ENCODE measurements around the gene L3MBTL1.

The L3MBTL1 gene

DNA sequence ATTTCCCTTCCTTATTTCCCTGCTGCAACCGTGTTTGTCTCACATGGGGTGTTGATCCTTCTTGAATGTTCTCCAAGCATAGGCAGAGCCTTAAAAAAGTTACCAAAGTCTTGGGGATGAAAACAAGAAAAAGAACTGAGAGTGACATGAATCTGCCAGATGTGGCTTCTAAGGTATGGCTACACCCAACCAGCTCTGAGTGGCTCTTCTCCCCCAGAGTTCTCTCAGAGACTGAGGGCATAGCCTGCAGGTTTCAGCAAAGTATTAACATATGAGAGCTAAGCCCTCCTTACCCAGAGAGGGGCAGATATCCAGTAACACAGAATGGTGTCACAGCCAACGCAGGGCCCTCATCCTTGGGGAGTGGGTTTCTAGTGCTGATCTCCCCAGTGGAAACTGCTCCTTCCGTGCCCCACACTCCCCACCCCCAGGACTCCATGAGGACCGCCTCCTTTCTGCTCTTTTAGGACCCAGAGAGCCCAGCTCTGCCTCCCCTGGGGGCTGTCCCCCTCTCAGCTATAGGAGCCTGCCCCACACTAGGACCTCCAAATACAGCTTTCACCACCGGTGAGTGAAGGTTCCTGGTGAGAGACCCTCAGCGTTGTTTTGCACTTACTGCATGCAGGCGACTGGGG is 28.0 kb downstream of the L3MBTL1 start:
- DNase-seq (ENCODE audit: low read depth, low spot score), result no peak

DNA sequence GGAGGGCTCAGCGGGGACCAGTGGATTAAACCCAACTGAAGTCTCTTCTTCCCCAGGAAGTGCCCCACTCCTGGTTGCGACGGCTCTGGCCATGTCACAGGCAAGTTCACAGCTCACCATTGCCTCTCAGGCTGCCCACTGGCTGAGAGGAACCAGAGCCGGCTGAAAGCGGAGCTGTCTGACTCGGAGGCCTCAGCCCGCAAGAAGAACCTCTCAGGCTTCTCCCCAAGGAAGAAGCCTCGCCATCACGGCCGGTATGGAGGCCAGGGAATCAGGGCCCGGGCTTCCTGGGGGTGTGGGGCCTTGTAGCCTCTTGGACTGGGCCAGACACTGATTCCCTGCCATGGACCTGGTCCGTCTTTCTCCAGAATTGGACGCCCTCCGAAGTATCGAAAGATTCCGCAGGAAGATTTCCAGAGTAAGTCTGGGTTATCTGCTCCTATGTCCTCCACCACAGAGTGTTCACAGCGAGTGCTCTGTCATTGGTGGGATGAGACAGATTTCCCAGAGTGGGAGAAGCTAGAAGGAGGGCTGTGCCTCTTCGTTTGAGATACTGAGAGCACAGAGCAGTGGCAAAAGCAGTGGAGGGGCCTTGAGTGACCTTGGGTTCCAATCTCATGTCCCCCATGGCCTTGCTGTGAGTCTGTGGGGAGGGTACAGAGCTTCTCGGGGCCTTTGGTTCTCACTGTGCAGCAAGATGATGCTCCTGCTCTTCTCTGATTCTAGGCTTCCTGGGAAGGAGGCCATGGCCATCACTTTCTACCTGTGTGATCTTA is 28.7 kb downstream of the L3MBTL1 start:
- DNase-seq (ENCODE audit: low read depth, low spot score), result no peak

DNA sequence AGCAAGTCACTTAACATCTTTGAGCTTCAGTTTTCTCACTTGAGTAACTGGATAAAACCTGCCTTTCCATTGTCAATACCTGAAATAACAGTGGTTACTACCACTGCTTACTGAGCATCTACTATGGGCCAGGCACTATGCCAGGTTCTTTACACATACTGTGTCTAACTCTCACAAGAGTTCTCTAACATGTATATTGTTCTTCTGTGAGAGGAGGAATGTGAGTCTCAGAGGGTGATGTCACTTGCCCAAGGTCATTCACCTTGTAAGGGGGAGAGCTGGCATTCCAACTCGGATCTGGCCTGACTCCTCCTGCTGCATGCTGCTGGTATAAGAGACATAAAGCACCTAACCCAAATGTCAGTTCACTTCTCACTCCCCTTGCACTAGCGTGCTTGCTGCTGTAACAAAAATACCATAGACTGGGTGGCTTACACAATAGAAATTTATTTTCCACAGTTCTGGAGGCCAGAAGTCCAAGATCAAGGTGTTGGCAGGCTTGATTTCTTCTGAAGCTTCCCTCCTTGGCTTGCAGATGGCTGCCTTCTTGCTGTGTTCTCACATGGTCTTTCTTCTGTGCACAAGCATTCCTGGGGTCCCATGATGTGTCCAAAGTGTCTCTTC is 29.4 kb downstream of the L3MBTL1 start:
- no peak for DNase-seq (ENCODE audit: low read depth, low spot score)

DNA sequence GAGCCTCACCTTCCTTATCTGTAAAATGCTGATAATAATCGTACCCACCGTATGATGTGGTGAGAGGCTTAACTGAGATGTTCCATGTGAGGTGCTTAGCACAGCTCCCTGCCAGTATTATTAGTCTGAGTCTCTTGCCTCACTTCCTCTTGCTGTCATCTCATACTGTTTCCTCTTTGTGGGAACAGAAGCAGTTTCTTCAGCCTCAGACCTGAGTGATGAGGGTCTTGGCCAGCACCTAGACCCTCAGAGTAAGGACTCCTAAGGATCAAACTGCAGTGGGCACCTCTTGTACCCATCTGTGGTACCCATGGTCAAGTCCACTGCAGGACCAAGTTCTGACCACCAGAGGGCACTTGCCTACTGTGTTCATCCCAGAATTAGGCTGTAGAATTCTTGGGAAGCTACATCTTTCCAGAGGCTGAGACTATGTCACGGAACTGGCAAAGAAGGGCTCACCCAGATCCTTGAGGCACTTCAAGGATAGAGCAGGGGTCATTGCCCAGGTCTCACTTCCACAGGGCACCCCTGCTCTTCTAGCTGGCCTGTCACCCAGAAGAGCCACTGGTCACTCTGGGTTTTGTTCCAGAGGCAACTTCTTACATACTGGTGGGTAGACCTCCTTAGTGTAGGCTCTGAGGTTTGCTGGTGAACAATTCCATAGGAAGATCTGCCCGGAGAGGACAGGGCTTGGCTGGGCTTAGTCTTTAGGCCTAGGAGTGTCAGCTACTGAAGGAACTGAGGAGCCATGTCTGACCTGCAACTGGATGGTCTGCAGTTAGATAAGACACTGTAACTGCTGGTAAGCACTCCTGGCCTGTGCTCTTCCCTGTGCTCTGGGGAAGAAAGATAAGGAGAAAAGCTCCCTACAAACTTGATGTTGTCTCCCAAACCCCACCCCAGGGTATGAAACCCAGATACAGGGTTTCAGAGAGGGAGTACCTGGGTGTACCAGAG is 30.7 kb downstream of the L3MBTL1 start:
- no peak for DNase-seq (ENCODE audit: low read depth, low spot score)

DNA sequence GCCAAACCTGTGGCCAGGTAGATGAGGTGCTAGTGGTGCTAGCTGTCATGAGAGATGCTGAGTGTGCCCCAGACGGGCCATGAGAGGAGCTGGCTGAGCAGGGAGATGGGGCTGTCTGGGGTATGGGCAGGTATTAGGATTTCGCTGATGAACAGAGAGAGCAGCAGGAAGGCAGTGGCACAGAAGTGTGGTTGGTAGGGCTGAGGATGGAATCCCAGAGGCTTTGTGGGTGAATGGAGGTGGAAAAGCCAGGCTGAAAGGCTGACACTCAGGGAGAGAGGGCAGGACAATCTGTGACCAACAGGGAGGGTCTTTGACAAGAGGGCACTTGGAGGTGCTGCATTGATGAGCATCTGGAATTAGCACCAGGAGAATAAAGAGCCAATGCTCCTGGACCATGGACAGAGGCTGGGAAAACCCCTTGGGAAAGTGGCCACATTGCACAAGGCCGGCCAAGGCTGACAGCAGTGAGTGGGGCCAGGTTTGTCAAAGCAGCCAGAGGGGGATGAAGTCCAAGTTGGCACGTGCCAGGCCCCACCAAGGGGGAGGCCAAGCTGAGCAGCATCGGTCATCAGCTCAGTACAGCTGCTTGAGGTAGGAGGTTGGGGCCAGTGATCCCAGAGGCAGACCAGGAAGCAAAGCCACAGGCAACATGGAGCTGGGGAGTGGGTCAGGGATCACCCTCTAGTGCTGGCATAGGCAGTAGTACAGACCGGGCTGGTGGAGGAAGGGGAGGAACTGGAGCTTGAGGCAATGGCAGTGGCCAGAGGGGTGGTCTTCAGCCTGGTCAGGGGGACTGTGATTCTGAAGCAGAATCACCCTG is 31.6 kb downstream of the L3MBTL1 start:
- DNase-seq (ENCODE audit: low read depth, low spot score), result no peak

DNA sequence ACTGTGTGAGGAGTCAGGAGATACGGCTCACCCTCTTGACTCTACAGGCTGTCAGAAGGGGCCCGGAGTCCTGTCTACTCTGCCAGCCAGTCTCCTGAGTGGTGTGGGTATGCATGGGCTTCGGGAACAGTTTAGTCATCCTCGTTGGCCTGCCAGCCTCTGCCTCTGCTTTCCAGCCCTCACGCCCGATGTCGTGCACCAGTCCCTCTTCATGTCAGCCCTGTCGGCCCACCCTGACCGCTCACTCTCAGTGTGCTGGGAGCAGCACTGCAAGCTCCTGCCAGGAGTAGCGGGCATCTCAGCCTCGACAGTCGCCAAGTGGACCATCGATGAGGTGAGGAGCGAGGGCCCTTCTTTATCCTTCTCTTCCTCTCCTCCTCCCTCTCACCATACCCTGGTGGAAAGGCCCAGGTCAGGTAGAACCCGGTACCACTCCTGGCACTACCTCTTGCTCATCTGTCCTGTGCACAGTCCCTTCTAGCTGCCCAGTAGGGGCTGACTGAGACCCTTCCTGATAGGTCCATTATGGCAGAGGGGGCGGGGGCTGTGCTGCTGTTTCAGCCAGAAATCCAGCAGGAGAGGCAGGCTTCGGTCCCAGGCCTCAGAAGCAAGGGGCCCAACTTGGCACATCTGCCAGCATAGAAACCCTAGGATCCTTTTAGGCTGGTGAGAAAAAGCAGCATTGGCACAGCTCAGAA is 32.6 kb downstream of the L3MBTL1 start:
- DNase-seq (ENCODE audit: low read depth, low spot score), result no peak

DNA sequence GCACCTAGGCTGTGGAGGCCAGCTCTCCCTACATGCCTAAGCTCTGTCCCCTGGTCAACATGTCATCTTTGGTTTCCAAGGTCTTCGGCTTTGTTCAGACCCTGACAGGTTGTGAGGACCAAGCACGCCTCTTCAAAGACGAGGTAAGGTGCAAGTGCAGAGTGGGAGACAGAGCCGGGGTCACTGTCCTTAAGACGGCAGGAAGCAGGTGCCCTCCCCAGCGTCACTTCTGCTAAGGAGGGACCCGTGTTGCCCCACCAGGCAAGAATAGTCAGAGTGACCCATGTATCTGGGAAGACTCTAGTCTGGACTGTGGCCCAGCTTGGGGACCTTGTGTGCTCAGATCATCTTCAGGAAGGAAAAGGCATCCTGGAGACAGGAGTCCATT is 33.2 kb downstream of the L3MBTL1 start:
- no peak for DNase-seq (ENCODE audit: low read depth, low spot score)

DNA sequence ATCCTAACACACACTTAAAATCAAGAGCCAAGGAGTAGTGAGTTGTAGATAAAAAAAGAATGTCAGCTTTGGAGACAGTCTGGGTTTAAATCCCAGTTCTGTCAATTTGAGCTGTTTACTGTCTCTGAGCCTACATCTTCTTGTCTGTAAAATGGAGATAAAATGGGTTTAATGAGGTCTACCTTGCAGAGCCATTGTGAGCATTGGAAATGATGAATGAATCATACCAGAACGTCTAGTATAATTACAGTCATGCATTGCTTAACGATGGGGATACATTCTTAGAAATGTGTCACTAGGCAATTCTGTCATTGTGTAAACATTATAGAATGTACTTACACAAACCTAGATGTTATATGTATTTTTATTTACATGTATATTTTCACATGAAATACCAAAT is 33.7 kb downstream of the L3MBTL1 start:
- DNase-seq (ENCODE audit: low read depth, low spot score), result no peak

DNA sequence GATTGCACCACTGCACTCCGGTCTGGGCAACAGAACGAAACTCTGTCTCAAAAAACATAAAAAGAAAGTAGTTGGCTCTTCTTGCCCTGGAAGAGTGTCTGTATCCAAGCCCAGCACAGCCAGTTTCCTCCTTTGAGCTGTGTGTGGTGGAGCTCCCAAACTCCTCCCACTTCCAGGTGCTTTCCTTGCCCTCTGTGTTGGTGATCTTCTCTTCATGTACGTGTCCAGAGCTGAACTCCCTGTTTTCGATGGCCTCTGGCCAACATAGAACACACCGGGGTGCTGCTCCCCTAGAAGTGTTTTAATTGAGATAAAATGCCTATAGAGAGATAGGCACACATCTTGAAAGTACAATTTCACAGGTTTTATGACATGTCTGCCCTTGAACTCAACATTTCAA is 34.7 kb downstream of the L3MBTL1 start:
- no peak for DNase-seq (ENCODE audit: low read depth, low spot score)

DNA sequence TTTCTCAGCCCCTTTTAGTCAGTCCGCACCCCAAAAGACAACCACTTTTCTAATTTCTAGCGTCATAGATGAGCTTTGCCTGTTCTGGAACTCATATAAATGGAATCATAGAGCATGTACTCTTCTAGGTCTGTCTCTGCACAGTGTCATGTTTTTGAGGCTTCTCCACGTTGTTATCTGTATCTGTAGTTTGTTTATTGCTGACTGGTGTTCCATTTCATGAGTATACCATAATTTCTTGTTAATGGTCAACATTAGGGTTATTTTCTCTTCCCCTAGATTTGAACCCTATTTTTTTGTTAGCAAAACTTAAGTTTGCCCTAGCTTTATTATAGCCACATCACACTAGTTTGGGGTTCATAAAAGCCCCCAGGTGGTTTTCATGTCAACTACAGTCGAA is 35.2 kb downstream of the L3MBTL1 start:
- DNase-seq (ENCODE audit: low read depth, low spot score), result no peak

DNA sequence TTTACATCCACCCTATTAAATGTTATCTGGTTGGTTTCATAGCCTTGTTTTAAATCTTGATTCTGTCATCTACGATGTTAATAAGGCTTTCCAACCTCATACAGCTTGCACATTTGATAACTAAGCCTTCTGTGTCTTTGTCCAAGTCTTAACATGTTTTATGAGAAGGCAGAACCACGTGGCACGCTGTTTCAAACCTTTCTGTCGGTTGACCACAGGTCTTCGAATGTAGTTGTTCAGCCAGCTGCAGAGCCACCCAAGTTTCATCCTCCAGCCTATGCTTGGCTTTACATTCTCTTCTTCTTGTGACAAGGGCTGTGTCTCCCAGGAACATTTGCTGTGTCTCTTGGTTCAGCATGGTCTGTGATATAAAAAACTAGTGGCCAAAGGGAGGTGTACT is 35.6 kb downstream of the L3MBTL1 start:
- DNase-seq (ENCODE audit: low read depth, low spot score), result no peak

DNA sequence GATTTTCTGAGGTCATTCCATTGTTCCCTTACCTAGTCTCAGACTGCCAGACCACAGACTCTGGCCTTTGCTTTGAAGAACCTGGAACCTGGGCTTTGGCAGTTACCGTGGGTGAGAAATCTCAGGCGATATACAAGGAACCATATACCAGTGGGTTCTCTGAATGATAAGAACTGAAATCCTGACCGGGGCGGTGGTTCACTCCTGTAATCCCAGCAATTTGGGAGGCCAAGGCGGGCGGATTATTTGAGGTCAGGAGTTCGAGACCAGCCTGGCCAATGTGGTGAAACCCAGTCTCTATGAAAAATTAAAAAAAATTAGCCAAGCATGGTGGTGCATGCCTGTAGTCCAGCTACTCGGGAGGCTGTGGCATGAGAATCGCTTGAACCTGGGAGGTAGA is 37.0 kb downstream of the L3MBTL1 start:
- no peak for DNase-seq (ENCODE audit: low read depth, low spot score)

DNA sequence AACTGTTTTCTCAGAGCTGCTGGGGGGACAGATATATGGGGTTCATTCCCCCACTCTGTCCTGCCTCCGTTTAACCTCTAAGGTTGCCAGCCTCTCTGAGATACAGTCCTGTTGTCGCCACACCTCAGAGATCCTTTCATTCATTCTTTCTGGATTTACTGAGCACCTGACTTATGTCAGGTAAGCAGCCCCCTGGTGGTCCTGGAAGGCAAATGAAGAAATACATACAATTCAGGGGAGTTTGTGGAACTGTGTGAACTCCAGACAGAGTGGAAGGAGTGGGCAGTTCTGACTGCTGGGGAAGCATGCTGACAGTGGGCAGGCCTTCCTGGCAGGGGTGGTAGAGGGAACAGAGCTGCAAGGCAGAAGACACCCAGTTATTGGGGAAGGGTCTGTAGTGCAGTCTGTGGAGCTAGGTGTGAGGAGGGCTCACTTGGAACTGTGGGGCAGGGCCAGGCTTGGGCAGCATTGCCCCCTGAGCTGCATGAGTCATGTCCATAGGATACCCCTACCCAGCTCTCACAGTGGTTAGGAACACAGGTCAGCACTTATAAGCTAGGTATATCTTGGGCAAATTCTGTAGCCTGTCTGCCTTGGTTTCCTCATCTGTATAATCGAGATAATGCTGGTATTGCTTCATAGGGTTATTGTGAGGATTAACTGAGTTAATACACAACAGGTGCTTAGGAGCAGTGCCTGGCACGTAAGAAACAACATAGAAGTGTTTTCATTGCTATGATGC is 38.5 kb downstream of the L3MBTL1 start:
- DNase-seq (ENCODE audit: low read depth, low spot score), result no peak

DNA sequence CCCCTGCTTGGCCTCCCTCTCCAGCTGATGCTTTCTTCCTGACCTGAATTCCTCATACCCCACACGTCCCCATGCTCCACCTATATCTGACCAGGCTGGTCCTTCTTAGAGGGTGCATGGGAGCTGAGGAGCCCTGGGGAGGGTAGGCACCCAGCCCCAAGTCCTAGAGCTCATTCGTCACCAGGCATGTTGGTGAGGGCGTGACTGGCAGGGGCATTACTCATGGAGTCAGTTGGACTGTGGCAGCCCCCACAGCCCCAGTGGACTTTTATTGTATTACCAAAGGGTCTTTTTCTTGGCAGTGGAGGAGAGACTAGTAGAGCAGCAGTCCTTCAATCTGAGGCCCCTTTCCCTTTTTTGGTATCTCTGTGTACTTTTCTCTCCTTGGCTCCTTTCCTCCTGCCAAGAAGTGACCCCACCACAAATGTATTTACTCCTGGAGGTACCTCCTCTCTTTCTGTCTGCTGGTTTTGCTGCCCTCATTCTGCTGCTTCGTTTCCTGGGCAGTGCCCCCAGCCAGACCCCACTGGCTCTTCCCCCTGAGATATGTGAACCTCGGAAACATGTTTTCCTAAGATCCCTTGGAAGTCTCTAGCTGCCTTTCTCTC is 40.9 kb downstream of the L3MBTL1 start:
- no peak for DNase-seq (ENCODE audit: low read depth, low spot score)

DNA sequence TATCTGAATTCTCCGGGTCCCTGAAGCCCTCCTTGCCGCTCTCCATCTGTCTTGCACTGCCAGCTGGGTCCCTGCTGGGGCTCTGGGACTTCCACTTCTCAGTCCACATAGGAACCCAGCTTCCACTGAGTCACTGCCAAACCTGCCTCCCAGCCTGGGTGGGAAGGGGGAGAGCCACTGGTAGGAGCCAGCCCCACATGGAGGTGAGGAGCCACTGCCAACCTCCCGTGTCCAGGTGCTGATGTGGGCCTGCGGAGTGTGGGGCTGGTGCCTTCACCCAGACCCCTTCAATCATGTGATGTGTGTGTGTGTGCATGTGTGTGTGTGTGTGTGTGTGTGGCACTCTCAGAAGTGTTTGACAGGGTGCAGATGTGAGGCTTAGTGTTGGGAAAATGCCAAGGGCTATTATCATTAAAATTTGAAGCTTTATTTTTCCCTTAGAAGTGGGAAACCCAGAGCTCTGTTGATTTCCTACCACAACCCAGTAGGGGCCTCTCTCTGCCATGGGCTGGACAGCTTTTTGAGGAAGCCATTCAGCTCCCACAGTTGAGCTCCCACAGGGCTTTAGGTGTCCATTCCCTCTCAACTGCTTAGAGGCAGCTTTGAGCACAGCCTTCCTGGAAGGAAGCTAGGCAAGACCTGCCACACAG is 42.0 kb downstream of the L3MBTL1 start:
- no peak for DNase-seq (ENCODE audit: low read depth, low spot score)

DNA sequence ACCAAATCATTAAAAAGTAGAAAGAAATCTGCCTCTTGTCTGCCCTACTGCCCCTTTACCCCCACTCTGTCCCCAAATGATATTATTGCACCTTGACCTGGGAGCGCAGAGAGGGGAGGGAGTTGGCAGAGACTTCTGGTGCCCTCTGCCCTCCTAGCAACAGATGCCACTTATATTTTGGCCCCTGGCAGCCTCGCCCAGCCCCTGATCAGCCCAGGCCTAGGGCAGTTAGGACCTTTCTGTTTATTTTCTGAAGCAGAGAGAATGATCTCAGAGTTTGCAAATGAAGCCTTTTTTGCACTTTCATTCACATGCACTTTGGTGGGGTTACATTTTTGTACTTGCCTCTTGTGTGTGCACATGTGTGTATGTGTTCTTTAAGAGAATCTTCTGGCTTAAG is 43.0 kb downstream of the L3MBTL1 start:
- DNase-seq (ENCODE audit: low read depth, low spot score), result no peak

DNA sequence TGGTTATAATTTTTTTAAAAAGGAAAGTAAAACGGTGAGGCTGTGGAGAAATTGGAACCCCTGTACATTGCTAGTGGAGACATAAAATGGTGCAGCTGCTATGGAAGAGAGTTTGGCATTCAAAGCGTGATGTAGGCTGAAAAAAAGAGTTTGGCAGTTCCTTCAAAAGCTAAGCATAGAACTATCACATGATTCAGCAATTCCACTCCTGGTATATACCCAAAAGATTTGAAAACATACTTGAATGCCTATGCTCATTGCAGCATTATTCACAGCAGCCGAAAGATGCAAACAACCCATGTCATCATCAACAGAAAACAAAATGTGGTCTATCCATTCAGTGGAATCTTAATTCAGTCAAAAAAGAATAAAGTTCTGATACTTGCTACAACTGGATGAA is 46.9 kb downstream of the L3MBTL1 start:
- no peak for DNase-seq (ENCODE audit: low read depth, low spot score)

DNA sequence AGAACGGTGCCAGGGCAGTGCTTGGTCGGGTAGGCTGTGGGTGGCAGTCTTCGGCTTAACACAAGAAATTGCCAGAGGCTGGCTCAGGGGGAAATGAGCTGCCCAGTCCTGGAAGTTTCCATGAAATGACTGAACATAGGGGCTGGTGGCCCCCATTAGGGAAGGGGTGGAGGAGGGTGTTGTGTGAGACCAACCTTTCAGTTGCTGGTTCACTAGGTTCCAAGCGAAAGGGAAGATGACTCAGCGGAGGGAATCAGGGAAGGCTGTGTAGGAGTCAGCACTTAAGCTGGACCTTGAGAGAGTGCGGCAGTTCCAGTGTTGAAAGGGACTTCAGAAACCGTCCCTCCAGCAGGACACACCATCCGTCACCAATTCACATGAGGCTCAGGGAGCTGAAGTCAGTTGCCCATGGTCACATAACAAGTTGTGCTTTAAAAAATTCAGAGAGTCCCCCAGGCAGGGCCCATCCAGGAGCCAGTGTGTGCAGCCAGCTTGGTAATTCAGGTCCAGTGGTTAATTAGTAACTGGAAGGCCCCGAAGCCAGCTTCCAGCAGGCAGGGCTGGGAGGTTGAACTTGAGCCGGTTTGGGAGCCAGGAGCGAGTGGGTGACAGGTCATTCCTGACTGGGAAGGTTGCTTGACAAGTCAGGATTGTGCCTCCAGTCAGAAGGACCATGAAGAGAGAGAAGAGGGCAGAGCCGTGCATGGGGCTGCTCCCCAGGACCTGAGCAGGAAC is 51.1 kb downstream of the L3MBTL1 start, which contains the start of gene SGK2:
Gene SGK2, plus strand, starts transcription at position 616 of the 735 bp plus-strand sequence. CDS start 7,469 bp downstream, outside the sequence.
- DNase-seq (ENCODE audit: low read depth, low spot score), result no peak

All from brain pericyte (primary cell).